GM12874 (cell line): ENCODE results near the gene SLC29A1.

Source experiments
- CTCF ChIP-seq: IDR thresholded peaks from 2 replicates; pipeline ENCODE4 v1.5.1; 2011; ENCODE audit warnings: low read depth, mild to moderate bottlenecking, control low read depth, low read length, moderate library complexity; ENCODE audit not compliant: insufficient read depth

Gene SLC29A1

GRCh38 chr6:44211284-44211683, 12.1 kb upstream of the SLC29A1 start:
- no peak for TF ChIP-seq CTCF

- TF ChIP-seq CTCF = no peak
Measured at GRCh38 chr6:44214307-44214706, 9.1 kb upstream of the SLC29A1 start.

- TF ChIP-seq CTCF = no peak
Measured at GRCh38 chr6:44216677-44217331, 6.6 kb upstream of the SLC29A1 start, which contains the start of gene MYMX. Gene MYMX, plus strand, starts transcription at chr6:44216926. Its CDS starts 546 bp downstream, at chr6:44217472.

- TF ChIP-seq CTCF = no peak
Measured at GRCh38 chr6:44217332-44218143, 5.9 kb upstream of the SLC29A1 start.

- no peak for TF ChIP-seq CTCF
Measured at GRCh38 chr6:44219053-44219814, 4.2 kb upstream of the SLC29A1 start.

- TF ChIP-seq CTCF = no peak
Measured at GRCh38 chr6:44219815-44220784, 3.3 kb upstream of the SLC29A1 start.
